Activated CD4-positive, alpha-beta T cell treated with anti-CD3 and anti-CD28 coated beads for 24 hours (primary cell): Measurements from ENCODE around the gene ARFGAP2.
"Not testable (repeated sequence)": the region's sequence is repeated elsewhere in the genome, so short reads cannot be mapped to it uniquely, and the experiment has no call there.

Experiments used
- DNase-seq, 2 donors: peaks; one replicate each; pipeline ENCODE4 v3.0.0-alpha.2; 2020; ENCODE audit warnings: low read depth in 2 of 2

The ARFGAP2 gene

GRCh38 chr11:47176328-47177228 lies at the start of gene ARFGAP2:
TSS of gene ARFGAP2 (minus strand) at chr11:47176879. CDS start at chr11:47176853, 26 bp downstream.
- peak; percentile 92 to 93 for DNase-seq

GRCh38 chr11:47225552-47226400 lies 49.1 kb upstream of the ARFGAP2 start:
- DNase-seq, result no peak

GRCh38 chr11:47222696-47223095 lies 46.0 kb upstream of the ARFGAP2 start:
- DNase-seq, result no peak

- no peak for DNase-seq
Measured at GRCh38 chr11:47220401-47220821, 43.7 kb upstream of the ARFGAP2 start.

- peak; percentile 46 to 58 for DNase-seq
Measured at GRCh38 chr11:47216121-47216798, 39.6 kb upstream of the ARFGAP2 start.

GRCh38 chr11:47215366-47215910 lies 38.8 kb upstream of the ARFGAP2 start:
- no peak for DNase-seq

- peak; percentile 66 to 80 for DNase-seq
Measured at GRCh38 chr11:47213950-47214565, 37.4 kb upstream of the ARFGAP2 start.

- DNase-seq, result no peak
Measured at GRCh38 chr11:47212938-47213337, 36.3 kb upstream of the ARFGAP2 start.

- no peak for DNase-seq
Measured at GRCh38 chr11:47208628-47209027, 31.9 kb upstream of the ARFGAP2 start.

- DNase-seq, result not testable (repeated sequence)
Measured at GRCh38 chr11:47208008-47208552, 31.4 kb upstream of the ARFGAP2 start.

- DNase-seq, result no peak
Measured at GRCh38 chr11:47207459-47207858, 30.8 kb upstream of the ARFGAP2 start.

GRCh38 chr11:47206577-47206976 lies 29.9 kb upstream of the ARFGAP2 start:
- not testable (repeated sequence) for DNase-seq

GRCh38 chr11:47204637-47204989 lies 27.9 kb upstream of the ARFGAP2 start:
- no peak for DNase-seq

GRCh38 chr11:47202576-47202975 lies 25.9 kb upstream of the ARFGAP2 start:
- DNase-seq, result no peak

GRCh38 chr11:47201015-47201414 lies 24.3 kb upstream of the ARFGAP2 start:
- no peak for DNase-seq

- DNase-seq, result not testable (repeated sequence)
Measured at GRCh38 chr11:47198161-47198560, 21.5 kb upstream of the ARFGAP2 start.

- no peak for DNase-seq
Measured at GRCh38 chr11:47192111-47192510, 15.4 kb upstream of the ARFGAP2 start.

- not testable (repeated sequence) for DNase-seq
Measured at GRCh38 chr11:47191137-47191536, 14.5 kb upstream of the ARFGAP2 start.

GRCh38 chr11:47189100-47189834 lies 12.6 kb upstream of the ARFGAP2 start:
- no peak for DNase-seq

- no peak for DNase-seq
Measured at GRCh38 chr11:47188259-47188658, 11.6 kb upstream of the ARFGAP2 start.
